WTC11 (cell line): Measurements from ENCODE around the gene RNF31.

Experiments used
- MYBL2 ChIP-seq: sonication (generic); formaldehyde crosslinking; IDR thresholded peaks from 2 replicates; pipeline ENCODE4 v1.8.1; 2023; ENCODE audit warnings: mild to moderate bottlenecking, moderate library complexity, missing genetic modification reagents
- SP1 ChIP-seq: sonication (generic); formaldehyde crosslinking; conservative IDR thresholded peaks from 2 replicates; pipeline ENCODE4 v1.8.1; 2022; ENCODE audit warnings: missing genetic modification reagents
- TF ChIP-seq, protein P1 (sequence below): fragments of 200-600 bp; IDR thresholded peaks from 2 replicates; pipeline ENCODE4 v1.8.0; 2022; ENCODE audit warnings: antibody characterized with exemption

DNA sequence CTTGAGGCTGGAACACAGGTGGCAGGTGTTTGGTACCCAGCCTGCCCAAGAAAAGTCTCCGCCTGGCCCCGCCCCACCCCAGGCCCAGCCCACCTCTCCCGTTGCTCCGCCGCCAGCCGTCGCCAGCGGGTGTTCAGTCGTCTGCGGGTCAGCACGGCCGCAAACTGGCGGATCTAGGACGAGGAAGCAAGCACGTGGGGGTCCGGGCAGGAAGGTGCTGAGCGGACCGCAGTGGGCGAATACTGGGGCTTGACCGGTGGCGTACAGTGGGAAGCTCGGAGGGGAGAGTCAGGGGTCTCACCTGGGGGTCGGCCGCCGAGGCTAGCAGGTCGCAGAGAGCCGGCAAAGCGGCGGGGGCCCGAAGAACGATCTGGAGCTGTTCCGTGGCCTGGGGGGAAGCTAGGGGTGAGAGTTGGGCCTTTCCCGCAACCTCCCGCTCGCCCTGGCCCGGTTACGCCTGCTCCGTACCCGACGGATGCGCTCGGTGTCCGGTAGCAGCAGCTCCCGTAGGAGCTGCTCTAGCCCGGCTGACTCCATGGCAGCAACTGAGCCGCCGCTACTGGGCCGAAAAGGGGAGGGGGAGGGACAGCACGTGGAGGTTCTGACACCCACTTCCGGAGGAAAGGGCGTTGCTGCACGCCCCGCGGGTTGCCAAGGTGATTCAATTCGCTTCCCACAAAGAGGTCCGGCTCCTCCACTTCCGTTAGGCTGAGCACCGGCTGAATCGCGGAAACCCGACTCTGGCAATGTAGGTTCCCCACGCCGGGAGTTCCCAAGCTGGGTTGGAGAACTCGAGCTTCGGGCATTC, 41.2 kb downstream of the RNF31 start, which contains the start of gene IPO4:
- peak; percentile 88 for TF ChIP-seq SP1 (CRISPR knock-in tag)
- TF ChIP-seq MYBL2 = peak; percentile 82
- TF ChIP-seq, protein P1, sequence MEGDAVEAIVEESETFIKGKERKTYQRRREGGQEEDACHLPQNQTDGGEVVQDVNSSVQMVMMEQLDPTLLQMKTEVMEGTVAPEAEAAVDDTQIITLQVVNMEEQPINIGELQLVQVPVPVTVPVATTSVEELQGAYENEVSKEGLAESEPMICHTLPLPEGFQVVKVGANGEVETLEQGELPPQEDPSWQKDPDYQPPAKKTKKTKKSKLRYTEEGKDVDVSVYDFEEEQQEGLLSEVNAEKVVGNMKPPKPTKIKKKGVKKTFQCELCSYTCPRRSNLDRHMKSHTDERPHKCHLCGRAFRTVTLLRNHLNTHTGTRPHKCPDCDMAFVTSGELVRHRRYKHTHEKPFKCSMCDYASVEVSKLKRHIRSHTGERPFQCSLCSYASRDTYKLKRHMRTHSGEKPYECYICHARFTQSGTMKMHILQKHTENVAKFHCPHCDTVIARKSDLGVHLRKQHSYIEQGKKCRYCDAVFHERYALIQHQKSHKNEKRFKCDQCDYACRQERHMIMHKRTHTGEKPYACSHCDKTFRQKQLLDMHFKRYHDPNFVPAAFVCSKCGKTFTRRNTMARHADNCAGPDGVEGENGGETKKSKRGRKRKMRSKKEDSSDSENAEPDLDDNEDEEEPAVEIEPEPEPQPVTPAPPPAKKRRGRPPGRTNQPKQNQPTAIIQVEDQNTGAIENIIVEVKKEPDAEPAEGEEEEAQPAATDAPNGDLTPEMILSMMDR = no peak
